B cell (primary cell): ENCODE data around the gene PRSS38. TPM values are rescaled to one million over a fixed set of nuclear protein-coding genes. Genes with fewer than 3 reads are reported as not detected.
A peak's percentile ranks its signal among the peaks of the same experiment; 100 is the strongest.

ENCODE experiments used
- ATAC-seq: fragments of 200-7000 bp; cut with Tn5 transposase; one replicate; pipeline ENCODE4 v1.10.0; 2021; ENCODE audit warnings: low read depth, mild to moderate bottlenecking, moderate number of reproducible peaks, moderate library complexity
- CTCF ChIA-PET: fragments of 350-600 bp; sonication (Branson Sonifier 250); formaldehyde crosslinking; loops from one replicate; lab custom pipeline; 2021; ENCODE audit warnings: antibody characterized with exemption, inconsistent platforms; lab: Charles Lee
- POLR2A ChIA-PET: fragments of 350-600 bp; sonication (Branson Sonifier 250); formaldehyde crosslinking; loops from one replicate; lab custom pipeline; 2021; ENCODE audit warnings: antibody characterized with exemption; lab: Charles Lee
- DNase-seq: peaks from one replicate; pipeline ENCODE4 v3.0.0; 2013
- H2AFZ ChIP-seq: 2 replicates; pipeline ENCODE4 v1.6.1; 2012; ENCODE audit warnings: mild to moderate bottlenecking, low read depth, low read length; ENCODE audit not compliant: insufficient read depth, poor library complexity, severe bottlenecking
- H3K27ac ChIP-seq, 2 donors: 1 replicate in 1 of 2; 2 replicates in 1 of 2; pipeline ENCODE4 v1.5.1; 2012 to 2013; ENCODE audit warnings: low read length in 2 of 2, mild to moderate bottlenecking in 2 of 2, moderate library complexity in 1 of 2
- H3K27me3 ChIP-seq, 4 experiments: fragments of 200-600 bp in 1 of 4; sonication (generic) in 1 of 4; replicated peaks in 1 of 4; 1 replicate in 2 of 4; 2 replicates in 2 of 4; pipeline versions ENCODE4 v1.6.1 to v1.7.0; 2013 to 2016; ENCODE audit warnings: low read length in 3 of 4, mild to moderate bottlenecking in 2 of 4, mixed read lengths in 1 of 4, moderate library complexity in 1 of 4; ENCODE audit not compliant: insufficient read depth in 4 of 4, control insufficient read depth in 3 of 4; ENCODE audit errors: control extremely low read depth in 1 of 4
- H3K36me3 ChIP-seq, 2 experiments: replicated peaks in 1 of 2; 1 replicate in 1 of 2; 2 replicates in 1 of 2; pipeline versions ENCODE4 v1.6.1 to v1.7.1; 2013; ENCODE audit warnings: low read length in 1 of 2; ENCODE audit not compliant: insufficient read depth in 2 of 2, control insufficient read depth in 1 of 2; ENCODE audit errors: control extremely low read depth in 1 of 2, extremely low read depth in 1 of 2
- H3K4me1 ChIP-seq, 2 donors: fragments of 200-600 bp in 1 of 2; sonication (generic) in 1 of 2; 1 replicate in 1 of 2; 2 replicates in 1 of 2; pipeline versions ENCODE4 v1.5.1 to v1.6.1; 2013 to 2017; ENCODE audit warnings: low read length in 2 of 2; ENCODE audit not compliant: control insufficient read depth in 2 of 2, insufficient read depth in 2 of 2
- H3K4me2 ChIP-seq: replicated peaks from 2 replicates; pipeline ENCODE3; 2012; ENCODE audit warnings: mild to moderate bottlenecking, low read depth, low read length; ENCODE audit not compliant: poor library complexity, severe bottlenecking
- H3K4me3 ChIP-seq, 5 experiments: fragments of 200-600 bp in 1 of 5; sonication (generic) in 1 of 5; 1 replicate in 3 of 5; 2 replicates in 2 of 5; pipeline versions ENCODE4 v1.5.1 to v1.7.0; 2011 to 2016; ENCODE audit warnings: low read length in 4 of 5, mild to moderate bottlenecking in 4 of 5, low read depth in 2 of 5, control low read depth in 1 of 5, moderate library complexity in 1 of 5; ENCODE audit not compliant: insufficient read depth in 1 of 5; ENCODE audit errors: control extremely low read depth in 1 of 5, extremely low read depth in 1 of 5
- H3K79me2 ChIP-seq: fragments of 200-600 bp; sonication (generic); one replicate; pipeline ENCODE4 v1.6.0; 2016; ENCODE audit warnings: low read length; ENCODE audit not compliant: control insufficient read depth, insufficient read depth
- H3K9ac ChIP-seq: fragments of 200-600 bp; sonication (generic); 2 replicates; pipeline ENCODE4 v1.6.1; 2017; ENCODE audit warnings: mild to moderate bottlenecking, low read length, moderate library complexity
- H3K9me3 ChIP-seq, 3 donors: one replicate each; pipeline versions ENCODE4 v1.6.1 to v1.7.1; 2013; ENCODE audit warnings: low read length in 2 of 3; ENCODE audit not compliant: control insufficient read depth in 2 of 3, insufficient read depth in 1 of 3; ENCODE audit errors: control extremely low read depth in 1 of 3
- H4K20me1 ChIP-seq: 2 replicates; pipeline ENCODE4 v1.6.0; 2012; ENCODE audit warnings: mild to moderate bottlenecking, low read length; ENCODE audit not compliant: insufficient read depth, control insufficient read depth, poor library complexity, severe bottlenecking
- H3K27ac Mint-ChIP-seq: one replicate; pipeline ENCODE4 v1.8.0; 2021; ENCODE audit warnings: mixed read lengths
- H3K27me3 Mint-ChIP-seq: one replicate; pipeline ENCODE4 v1.8.0; 2021; ENCODE audit warnings: mixed read lengths
- H3K4me1 Mint-ChIP-seq: one replicate; pipeline ENCODE4 v1.8.0; 2021; ENCODE audit warnings: mixed read lengths
- H3K4me3 Mint-ChIP-seq: one replicate; pipeline ENCODE4 v1.8.0; 2021; ENCODE audit warnings: mixed read lengths
- H3K9me3 Mint-ChIP-seq: one replicate; pipeline ENCODE4 v1.8.0; 2022; ENCODE audit warnings: mixed read lengths; ENCODE audit not compliant: insufficient read depth
- CTCF ChIP-seq: fragments of 200-600 bp; IDR thresholded peaks from one replicate; pipeline ENCODE4 v1.8.0; 2022; ENCODE audit warnings: antibody characterized with exemption, mild to moderate bottlenecking
- EZH2 ChIP-seq: IDR thresholded peaks from 2 replicates; pipeline ENCODE4 v1.6.1; 2012; ENCODE audit warnings: borderline replicate concordance, low read depth, mild to moderate bottlenecking, moderate library complexity, low read length; ENCODE audit not compliant: insufficient read depth, poor library complexity, severe bottlenecking
- WGBS: methylation state at CpG from one replicate; pipeline ENCODE4 v1.1.5; 2013; ENCODE audit warnings: missing lambda C conversion rate; ENCODE audit not compliant: insufficient coverage; 5-methylcytosine and 5-hydroxymethylcytosine counted together
- intact Hi-C: fragments of 100-400 bp; cut with micrococcal nuclease; formaldehyde crosslinking; loops from one replicate; pipeline ENCODE4 v1.10.0; 2022
- polyA plus RNA-seq: library from polyadenylated mRNA; depleted of rRNA; stranded (reverse); fragments of >200 nt; gene quantifications from 2 replicates; pipeline ENCODE4 v1.2.3, GENCODE V29; 2012
- total RNA-seq, 2 donors: library from RNA; stranded (reverse); fragments of 120-200 nt in 1 of 2; gene quantifications; 1 replicate in 1 of 2; 2 replicates in 1 of 2; pipeline versions ENCODE4 v1.2.3 to v1.2.4, GENCODE V29; 2013 to 2022

The PRSS38 gene
- total and polyA plus RNA-seq, 2 donors (not counting 1 experiment from before 2014, with no cell fraction given) = not detected

GRCh38 chr1:227785805-227786671 is 29.4 kb upstream of the PRSS38 start:
- peaks cover 0 to 17% (median 0%) of the 10 kb centered on the region in 3 donors for H3K9me3 ChIP-seq
- TF ChIP-seq CTCF (no peak), EZH2 (no peak)
- ATAC-seq (no peak), DNase-seq (peak; percentile 25)
- Mint-ChIP-seq H3K27ac (peak overlapping the region; percentile 73), H3K27me3 (no peaks in the 10 kb centered on the region), H3K9me3 (no peaks in the 10 kb centered on the region), H3K4me3 (peak overlapping the region; percentile 56), H3K4me1 (peaks cover 19% of the 10 kb centered on the region)
- no peak overlapping the region for H3K9ac ChIP-seq
- peaks cover 0 to 8% of the 10 kb centered on the region in 2 experiments for H3K36me3 ChIP-seq
- peaks cover 26 to 35% of the 10 kb centered on the region in 2 donors for H3K4me1 ChIP-seq
- ChIA-PET CTCF (interaction anchor here (1.1 kb wide), 1 partner anchor 324 kb away, joined by 3 read pairs; no protein-coding TSS in a partner anchor), POLR2A (no interaction called here)
- H3K27ac ChIP-seq = peak overlapping the region; percentile 53 to 63
- WGBS = 82% methylated on average over 17 of the region's 19 CpGs
- H3K4me2 ChIP-seq = peak overlapping the region; percentile 86
- H3K27me3 ChIP-seq = no peaks in the 10 kb centered on the region
- H4K20me1 ChIP-seq = no peaks in the 10 kb centered on the region
- intact Hi-C loops = loop anchor here (5.0 to 10.0 kb wide), 3 partner anchors 621 to 1696 kb away; partner anchors contain the start of genes RNF187 and TRIM11
- H3K4me3 ChIP-seq = no peak overlapping the region
- H2AFZ ChIP-seq = peak overlapping the region; percentile 9
- H3K79me2 ChIP-seq = no peaks in the 10 kb centered on the region
